NCI-H1092 (cell line): ENCODE measurements around the gene PCDHA8.
"Not testable (repeated sequence)": the region's sequence is repeated elsewhere in the genome, so short reads cannot be mapped to it uniquely, and the experiment has no call there.

Experiments
- DNase-seq: peaks from one replicate; lab custom pipeline; 2025; lab: John Stamatoyannopoulos, UW

Gene PCDHA8, protein sequence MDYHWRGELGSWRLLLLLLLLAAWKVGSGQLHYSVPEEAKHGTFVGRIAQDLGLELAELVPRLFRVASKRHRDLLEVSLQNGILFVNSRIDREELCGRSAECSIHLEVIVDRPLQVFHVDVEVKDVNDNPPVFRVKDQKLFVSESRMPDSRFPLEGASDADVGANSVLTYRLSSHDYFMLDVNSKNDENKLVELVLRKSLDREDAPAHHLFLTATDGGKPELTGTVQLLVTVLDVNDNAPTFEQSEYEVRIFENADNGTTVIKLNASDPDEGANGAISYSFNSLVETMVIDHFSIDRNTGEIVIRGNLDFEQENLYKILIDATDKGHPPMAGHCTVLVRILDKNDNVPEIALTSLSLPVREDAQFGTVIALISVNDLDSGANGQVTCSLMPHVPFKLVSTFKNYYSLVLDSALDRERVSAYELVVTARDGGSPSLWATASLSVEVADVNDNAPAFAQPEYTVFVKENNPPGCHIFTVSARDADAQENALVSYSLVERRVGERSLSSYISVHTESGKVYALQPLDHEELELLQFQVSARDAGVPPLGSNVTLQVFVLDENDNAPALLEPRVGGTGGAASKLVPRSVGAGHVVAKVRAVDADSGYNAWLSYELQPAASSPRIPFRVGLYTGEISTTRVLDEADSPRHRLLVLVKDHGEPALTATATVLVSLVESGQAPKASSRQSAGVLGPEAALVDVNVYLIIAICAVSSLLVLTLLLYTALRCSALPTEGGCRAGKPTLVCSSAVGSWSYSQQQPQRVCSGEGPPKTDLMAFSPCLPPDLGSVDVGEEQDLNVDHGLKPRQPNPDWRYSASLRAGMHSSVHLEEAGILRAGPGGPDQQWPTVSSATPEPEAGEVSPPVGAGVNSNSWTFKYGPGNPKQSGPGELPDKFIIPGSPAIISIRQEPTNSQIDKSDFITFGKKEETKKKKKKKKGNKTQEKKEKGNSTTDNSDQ

DNA sequence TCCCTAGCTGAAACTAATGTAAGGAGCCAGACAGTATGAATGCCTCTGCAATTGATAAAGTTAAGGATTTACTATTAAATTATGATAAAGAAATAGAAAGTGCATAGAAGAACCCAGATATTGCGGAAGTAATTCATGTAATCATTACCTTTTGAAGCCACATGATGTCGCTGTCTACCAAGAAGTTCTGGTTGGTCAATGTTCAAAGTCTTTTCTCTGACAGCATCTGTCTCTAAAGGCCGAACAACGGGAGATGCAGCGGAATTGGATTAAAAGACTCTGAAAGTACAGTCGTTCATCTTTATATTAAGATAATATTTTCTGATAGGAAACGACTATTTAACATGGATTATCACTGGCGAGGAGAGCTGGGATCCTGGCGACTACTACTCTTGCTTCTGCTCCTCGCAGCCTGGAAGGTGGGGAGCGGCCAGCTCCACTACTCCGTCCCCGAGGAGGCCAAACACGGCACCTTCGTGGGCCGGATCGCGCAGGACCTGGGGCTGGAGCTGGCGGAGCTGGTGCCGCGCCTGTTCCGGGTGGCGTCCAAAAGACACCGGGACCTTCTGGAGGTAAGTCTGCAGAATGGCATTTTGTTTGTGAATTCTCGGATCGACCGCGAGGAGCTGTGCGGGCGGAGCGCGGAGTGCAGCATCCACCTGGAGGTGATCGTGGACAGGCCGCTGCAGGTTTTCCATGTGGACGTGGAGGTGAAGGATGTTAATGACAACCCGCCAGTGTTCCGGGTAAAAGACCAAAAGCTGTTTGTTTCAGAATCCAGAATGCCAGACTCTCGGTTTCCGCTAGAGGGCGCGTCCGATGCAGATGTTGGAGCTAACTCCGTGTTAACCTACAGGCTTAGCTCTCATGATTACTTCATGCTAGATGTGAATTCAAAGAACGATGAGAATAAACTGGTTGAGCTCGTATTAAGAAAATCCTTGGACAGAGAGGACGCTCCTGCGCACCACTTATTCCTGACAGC is at the start of gene PCDHA8:
Gene PCDHA8, plus strand, starts transcription at position 210 of the 985 bp plus-strand sequence. Its CDS starts 135 bp downstream, at position 345.
- DNase-seq = no peak

DNA sequence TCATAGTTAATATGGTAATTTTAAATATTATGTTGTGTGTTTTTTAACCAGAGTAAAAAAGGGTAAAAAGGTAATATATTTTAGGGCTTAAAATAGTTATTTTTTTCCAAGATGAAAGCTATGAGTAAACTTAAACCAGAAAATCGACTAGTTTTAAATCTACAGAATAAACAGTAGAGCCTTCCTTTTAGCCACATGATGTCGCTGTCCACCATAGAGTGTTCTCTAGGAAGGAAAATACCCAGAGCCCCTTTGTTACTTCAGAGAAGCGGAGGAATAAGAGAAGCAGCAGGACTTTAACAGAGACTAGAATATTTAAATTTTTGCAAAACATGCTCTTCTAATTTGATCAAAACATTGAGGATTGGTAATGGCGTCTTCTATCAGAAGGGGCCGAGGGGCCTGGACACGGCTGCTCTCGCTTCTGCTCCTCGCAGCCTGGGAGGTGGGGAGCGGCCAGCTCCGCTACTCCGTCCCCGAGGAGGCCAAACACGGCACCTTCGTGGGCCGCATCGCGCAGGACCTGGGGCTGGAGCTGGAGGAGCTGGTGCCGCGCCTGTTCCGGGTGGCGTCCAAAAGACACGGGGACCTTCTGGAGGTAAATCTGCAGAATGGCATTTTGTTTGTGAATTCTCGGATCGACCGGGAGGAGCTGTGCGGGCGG is 46.3 kb upstream of the PCDHA8 start, which contains the start of gene PCDHA2:
Gene PCDHA2, plus strand, starts transcription at position 258 of the 664 bp plus-strand sequence.
- no peak for DNase-seq

DNA sequence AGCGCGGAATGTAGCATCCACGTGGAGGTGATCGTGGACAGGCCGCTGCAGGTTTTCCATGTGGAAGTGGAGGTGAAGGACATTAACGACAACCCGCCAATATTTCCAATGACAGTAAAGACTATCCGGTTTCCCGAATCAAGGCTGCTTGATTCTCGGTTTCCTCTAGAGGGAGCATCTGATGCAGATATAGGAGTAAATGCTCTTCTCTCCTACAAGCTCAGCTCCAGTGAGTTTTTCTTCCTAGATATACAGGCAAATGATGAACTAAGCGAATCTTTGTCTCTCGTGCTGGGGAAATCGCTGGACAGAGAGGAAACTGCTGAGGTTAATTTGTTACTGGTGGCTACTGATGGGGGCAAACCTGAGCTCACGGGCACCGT is 45.7 kb upstream of the PCDHA8 start:
- no peak for DNase-seq

DNA sequence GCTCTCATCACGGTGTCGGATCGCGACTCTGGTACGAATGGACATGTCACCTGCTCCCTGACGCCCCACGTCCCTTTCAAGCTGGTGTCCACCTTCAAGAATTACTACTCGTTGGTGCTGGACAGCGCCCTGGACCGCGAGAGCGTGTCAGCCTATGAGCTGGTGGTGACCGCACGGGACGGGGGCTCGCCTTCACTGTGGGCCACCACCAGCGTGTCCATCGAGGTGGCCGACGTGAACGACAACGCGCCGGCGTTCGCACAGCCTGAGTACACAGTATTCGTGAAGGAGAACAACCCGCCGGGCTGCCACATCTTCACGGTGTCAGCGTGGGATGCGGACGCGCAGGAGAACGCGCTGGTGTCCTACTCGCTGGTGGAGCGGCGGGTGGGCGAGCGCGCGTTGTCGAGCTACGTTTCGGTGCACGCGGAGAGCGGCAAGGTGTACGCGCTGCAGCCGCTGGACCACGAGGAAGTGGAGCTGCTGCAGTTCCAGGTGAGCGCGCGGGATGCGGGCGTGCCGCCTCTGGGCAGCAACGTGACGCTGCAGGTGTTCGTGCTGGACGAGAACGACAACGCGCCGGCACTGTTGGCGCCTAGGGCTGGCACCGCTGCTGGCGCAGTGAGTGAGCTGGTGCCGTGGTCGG is 44.8 kb upstream of the PCDHA8 start:
- not testable (repeated sequence) for DNase-seq

DNA sequence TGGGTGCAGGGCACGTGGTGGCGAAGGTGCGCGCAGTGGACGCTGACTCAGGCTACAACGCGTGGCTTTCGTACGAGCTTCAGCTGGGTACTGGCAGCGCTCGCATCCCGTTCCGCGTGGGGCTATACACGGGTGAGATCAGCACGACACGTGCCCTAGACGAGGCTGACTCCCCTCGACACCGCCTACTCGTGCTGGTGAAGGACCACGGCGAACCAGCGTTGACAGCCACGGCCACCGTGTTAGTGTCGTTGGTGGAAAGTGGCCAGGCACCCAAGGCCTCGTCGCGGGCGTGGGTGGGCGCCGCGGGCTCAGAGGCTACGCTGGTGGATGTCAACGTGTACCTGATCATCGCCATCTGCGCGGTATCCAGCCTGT is 44.3 kb upstream of the PCDHA8 start:
- no peak for DNase-seq

DNA sequence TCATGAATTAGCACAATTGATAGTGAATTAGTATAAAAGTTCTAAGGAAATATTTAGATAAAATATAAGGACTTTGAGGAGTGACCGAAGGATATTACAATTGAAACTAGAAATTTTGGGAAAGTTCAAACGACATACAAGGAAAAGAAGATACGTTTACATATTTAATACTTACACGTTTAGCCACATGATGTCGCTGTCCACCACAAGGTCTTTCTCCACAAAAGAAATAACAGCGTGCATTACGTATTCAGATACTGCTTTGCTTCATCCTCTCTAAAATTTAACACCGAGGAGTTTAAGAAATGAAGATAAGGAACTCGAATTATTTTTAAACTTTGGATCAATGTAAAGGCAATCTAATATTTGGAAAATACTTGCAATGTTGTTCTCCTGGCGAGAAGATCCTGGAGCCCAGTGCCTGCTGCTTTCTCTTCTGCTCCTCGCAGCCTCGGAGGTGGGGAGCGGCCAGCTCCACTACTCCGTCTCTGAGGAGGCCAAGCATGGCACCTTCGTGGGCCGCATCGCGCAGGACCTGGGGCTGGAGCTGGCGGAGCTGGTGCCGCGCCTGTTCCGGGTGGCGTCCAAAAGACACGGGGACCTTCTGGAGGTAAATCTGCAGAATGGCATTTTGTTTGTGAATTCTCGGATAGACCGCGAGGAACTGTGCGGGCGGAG is 40.0 kb upstream of the PCDHA8 start, which contains the start of gene PCDHA3:
Gene PCDHA3, plus strand, starts transcription at position 242 of the 678 bp plus-strand sequence.
- no peak for DNase-seq

DNA sequence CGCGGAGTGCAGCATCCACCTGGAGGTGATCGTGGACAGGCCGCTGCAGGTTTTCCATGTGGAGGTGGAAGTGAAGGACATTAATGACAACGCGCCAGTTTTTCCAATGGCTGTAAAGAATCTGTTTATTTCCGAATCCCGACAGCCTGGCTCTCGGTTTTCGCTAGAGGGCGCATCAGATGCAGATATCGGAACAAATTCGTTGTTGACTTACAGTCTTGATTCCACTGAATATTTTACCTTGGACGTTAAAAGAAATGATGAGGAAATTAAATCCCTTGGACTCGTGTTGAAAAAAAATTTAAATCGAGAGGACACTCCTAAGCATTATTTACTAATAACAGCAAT is 39.5 kb upstream of the PCDHA8 start:
- no peak for DNase-seq

DNA sequence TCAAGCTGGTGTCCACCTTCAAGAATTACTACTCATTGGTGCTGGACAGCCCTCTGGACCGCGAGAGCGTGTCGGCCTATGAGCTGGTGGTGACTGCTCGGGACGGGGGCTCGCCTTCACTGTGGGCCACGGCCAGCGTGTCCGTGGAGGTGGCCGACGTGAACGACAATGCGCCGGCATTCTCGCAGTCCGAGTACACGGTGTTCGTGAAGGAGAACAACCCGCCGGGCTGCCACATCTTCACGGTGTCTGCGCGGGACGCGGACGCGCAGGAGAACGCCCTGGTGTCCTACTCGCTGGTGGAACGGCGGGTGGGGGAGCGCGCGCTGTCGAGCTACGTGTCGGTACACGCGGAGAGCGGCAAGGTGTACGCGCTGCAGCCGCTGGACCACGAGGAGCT is 38.6 kb upstream of the PCDHA8 start:
- DNase-seq = not testable (repeated sequence)

DNA sequence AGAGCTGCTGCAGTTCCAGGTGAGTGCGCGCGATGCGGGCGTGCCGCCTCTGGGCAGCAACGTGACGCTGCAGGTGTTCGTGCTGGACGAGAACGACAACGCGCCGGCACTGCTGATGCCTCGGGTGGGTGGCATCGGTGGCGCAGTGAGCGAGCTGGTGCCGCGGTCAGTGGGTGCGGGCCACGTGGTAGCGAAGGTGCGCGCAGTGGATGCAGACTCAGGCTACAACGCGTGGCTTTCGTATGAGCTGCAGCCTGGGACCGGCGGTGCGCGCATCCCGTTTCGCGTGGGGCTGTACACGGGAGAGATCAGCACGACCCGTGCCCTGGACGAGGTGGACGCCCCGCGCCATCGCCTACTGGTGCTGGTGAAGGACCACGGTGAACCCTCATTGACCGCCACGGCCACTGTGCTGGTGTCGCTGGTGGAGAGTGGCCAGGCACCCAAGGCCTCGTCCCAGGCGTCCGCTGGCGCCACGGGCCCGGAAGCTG is 38.2 kb upstream of the PCDHA8 start:
- no peak for DNase-seq

DNA sequence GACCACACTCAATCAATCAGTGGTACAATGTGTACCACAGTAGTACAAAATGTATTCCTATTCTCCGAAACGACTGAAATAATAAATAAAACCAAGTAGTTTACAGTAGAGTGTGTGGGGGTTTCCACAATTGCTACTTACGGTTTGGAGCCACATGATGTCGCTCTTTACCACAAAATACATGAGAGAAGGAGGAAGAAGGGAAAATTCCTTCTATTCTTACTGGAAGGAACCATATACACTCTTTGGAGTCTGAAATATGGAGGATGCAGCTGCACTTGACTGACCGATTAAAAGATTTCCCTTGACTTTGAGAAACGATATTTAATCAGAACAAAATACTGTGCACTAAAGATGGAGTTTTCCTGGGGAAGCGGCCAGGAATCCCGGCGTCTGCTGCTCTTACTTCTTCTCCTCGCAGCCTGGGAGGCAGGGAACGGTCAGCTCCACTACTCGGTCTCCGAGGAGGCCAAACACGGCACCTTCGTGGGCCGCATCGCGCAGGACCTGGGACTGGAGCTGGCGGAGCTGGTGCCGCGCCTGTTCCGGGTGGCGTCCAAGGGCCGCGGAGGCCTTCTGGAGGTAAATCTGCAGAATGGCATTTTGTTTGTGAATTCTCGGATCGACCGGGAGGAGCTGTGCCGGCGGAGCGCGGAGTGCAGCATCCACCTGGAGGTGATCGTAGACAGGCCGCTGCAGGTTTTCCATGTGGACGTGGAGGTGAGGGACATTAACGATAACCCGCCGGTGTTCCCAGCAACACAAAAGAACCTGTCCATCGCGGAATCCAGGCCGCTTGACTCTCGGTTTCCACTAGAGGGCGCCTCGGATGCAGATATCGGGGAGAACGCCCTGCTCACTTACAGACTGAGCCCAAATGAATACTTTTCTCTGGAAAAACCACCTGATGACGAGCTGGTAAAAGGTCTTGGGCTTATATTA is 33.9 kb upstream of the PCDHA8 start, which contains the start of gene PCDHA4:
Gene PCDHA4, plus strand, starts transcription at position 235 of the 942 bp plus-strand sequence.
- DNase-seq = peak; percentile 66

DNA sequence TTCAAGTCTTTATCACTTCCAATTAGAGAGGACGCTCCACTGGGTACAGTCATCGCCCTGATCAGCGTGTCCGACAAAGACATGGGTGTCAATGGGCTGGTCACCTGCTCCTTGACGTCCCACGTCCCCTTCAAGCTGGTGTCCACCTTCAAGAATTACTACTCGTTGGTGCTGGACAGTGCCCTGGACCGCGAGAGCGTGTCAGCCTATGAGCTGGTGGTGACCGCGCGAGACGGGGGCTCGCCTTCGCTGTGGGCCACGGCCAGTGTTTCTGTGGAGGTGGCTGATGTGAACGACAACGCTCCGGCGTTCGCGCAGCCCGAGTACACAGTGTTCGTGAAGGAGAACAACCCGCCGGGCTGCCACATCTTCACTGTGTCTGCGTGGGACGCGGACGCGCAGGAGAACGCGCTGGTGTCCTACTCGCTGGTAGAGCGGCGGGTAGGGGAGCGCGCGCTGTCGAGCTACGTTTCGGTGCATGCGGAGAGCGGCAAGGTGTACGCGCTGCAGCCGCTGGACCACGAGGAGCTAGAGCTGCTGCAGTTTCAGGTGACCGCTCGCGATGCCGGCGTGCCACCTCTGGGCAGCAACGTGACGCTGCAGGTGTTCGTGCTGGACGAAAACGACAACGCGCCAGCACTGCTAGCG is 32.6 kb upstream of the PCDHA8 start:
- not testable (repeated sequence) for DNase-seq

DNA sequence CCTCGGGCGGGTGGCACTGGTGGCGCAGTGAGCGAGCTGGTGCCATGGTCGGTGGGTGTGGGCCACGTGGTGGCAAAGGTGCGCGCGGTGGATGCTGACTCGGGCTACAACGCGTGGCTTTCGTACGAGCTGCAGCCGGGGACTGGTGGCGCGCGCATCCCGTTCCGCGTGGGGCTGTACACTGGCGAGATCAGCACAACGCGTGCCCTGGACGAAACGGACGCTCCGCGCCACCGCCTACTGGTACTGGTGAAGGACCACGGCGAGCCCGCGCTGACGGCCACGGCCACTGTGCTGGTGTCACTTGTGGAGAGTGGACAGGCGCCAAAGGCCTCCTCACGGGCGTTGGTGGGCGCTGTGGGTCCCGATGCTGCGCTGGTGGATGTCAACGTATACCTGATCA is 32.1 kb upstream of the PCDHA8 start:
- DNase-seq = no peak

DNA sequence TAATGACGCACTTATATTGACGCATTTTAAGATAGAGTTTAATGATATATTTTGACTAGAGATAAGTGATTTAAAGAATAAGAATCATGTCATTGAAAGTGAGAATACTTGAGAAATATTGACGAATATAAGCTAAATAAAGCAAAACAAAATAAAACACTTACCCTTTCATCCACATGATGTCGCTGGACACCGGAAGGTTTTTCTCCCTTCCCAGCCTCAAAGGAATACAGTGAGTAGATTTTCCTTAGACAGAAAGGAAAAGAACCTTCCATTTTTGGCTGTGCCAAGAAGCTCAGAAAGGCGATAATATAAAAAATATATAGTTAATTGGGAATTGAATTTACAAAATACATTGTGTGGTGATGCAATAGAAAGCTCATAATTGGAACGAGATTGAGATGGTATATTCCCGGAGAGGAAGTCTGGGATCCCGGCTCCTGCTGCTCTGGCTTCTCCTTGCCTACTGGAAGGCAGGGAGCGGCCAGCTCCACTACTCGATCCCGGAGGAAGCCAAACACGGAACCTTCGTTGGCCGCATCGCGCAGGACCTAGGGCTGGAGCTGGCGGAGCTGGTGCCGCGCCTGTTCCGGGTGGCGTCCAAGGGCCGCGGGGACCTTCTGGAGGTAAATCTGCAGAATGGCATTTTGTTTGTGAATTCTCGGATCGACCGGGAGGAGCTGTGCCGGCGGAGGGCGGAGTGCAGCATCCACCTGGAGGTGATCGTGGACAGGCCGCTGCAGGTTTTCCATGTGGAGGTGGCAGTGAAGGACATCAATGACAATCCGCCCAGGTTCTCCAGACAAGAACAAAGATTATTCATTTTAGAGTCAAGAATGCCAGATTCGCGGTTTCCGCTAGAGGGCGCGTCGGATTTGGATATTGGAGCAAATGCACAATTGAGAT is 19.4 kb upstream of the PCDHA8 start, which contains the start of gene PCDHA5:
Gene PCDHA5, plus strand, starts transcription at position 239 of the 906 bp plus-strand sequence.
- no peak for DNase-seq

DNA sequence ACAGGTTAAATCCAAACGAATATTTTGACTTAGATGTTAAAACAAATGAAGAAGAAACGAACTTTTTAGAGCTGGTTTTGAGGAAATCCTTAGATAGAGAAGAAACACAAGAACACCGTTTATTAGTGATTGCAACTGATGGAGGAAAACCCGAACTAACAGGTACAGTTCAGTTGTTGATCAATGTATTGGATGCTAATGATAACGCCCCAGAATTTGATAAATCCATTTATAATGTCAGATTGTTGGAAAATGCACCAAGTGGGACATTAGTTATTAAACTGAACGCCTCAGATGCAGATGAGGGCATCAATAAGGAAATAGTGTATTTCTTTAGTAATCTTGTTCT is 18.7 kb upstream of the PCDHA8 start:
- no peak for DNase-seq

DNA sequence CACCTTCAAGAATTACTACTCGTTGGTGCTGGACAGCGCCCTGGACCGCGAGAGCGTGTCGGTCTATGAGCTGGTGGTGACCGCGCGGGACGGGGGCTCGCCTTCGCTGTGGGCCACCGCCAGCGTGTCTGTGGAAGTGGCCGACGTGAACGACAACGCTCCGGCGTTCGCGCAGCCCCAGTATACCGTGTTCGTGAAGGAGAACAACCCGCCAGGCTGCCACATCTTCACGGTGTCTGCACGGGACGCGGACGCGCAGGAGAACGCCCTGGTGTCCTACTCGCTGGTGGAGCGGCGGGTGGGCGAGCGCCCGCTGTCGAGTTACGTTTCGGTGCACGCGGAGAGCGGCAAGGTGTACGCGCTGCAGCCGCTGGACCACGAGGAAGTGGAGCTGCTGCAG is 18.0 kb upstream of the PCDHA8 start:
- not testable (repeated sequence) for DNase-seq

DNA sequence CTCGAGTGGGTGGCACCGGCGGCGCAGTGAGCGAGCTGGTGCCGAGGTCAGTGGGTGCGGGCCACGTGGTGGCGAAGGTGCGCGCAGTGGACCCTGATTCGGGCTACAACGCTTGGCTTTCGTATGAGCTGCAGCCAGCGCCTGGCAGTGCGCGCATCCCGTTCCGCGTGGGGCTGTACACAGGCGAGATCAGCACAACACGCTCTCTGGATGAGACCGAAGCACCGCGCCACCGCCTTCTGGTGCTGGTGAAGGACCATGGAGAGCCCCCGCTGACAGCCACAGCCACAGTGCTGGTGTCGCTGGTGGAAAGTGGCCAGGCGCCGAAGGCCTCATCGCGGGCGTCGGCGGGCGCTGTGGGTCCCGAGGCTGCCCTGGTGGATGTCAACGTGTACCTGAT is 17.5 kb upstream of the PCDHA8 start:
- DNase-seq = no peak
